Activated naive CD4-positive, alpha-beta T cell treated with anti-CD3 and anti-CD28 coated beads, Interleukin-2, amount 10 ng/mL, durations not matched to agents 7 days and 5 days (primary cell): ENCODE data around the gene SLFN11.
"Not testable (repeated sequence)": the region's sequence is repeated elsewhere in the genome, so short reads cannot be mapped to it uniquely, and the experiment has no call there.

Experiments used
- CTCF ChIA-PET: fragments of 350-600 bp; sonication (Branson Sonifier 250); formaldehyde crosslinking; loops from one replicate; lab custom pipeline; 2021; ENCODE audit warnings: antibody characterized with exemption; lab: Charles Lee
- DNase-seq: peaks from one replicate; pipeline ENCODE4 v3.0.0-alpha.2; 2020
- H3K27ac Mint-ChIP-seq: one replicate; pipeline ENCODE4 v1.8.0; 2021; ENCODE audit warnings: mild to moderate bottlenecking, moderate library complexity, mixed read lengths
- H3K27me3 Mint-ChIP-seq: one replicate; pipeline ENCODE4 v1.8.0; 2021; ENCODE audit warnings: mild to moderate bottlenecking, mixed read lengths
- H3K36me3 Mint-ChIP-seq: one replicate; pipeline ENCODE4 v1.8.0; 2021; ENCODE audit warnings: mixed read lengths
- H3K4me1 Mint-ChIP-seq: one replicate; pipeline ENCODE4 v1.8.0; 2021; ENCODE audit warnings: mixed read lengths
- H3K4me3 Mint-ChIP-seq: one replicate; pipeline ENCODE4 v1.8.0; 2021; ENCODE audit warnings: mild to moderate bottlenecking, moderate library complexity, mixed read lengths
- H3K9me3 Mint-ChIP-seq: one replicate; pipeline ENCODE4 v1.8.0; 2021; ENCODE audit warnings: mixed read lengths

The SLFN11 gene

DNA sequence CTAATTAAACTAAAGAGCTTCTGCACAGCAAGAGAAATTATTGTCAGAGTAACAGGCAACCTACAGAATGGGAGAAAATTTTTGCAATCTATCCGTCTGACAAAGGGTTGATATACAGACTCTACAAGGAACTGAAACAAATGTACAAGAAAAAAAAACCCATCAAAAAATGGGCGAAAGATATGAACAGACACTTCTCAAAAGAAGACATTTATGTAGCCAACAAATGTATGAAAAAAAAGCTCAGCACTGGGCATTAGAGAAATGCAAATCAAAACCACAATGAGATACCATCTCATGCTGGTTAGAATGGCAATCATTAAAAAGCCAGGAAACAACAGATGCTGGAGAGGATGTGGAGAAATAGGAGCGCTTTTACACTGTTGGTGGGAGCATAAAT is 64.1 kb downstream of the SLFN11 start:
- peaks cover 32% of the 10 kb centered on the region for H3K4me1 Mint-ChIP-seq
- H3K4me3 Mint-ChIP-seq, H3K27ac Mint-ChIP-seq, CTCF ChIA-PET, DNase-seq: not testable (repeated sequence)
- peaks cover 13% of the 10 kb centered on the region for H3K27me3 Mint-ChIP-seq
- peaks cover 20% of the 10 kb centered on the region for H3K36me3 Mint-ChIP-seq
- peaks cover 23% of the 10 kb centered on the region for H3K9me3 Mint-ChIP-seq
